ENCODE measurements around the gene OR8B4. TPM values are rescaled to one million over a fixed set of nuclear protein-coding genes. Genes with fewer than 3 reads are reported as not detected.

OR8B4 gene, protein sequence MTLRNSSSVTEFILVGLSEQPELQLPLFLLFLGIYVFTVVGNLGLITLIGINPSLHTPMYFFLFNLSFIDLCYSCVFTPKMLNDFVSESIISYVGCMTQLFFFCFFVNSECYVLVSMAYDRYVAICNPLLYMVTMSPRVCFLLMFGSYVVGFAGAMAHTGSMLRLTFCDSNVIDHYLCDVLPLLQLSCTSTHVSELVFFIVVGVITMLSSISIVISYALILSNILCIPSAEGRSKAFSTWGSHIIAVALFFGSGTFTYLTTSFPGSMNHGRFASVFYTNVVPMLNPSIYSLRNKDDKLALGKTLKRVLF
- not detected in 2 replicates for total RNA-seq

DNA sequence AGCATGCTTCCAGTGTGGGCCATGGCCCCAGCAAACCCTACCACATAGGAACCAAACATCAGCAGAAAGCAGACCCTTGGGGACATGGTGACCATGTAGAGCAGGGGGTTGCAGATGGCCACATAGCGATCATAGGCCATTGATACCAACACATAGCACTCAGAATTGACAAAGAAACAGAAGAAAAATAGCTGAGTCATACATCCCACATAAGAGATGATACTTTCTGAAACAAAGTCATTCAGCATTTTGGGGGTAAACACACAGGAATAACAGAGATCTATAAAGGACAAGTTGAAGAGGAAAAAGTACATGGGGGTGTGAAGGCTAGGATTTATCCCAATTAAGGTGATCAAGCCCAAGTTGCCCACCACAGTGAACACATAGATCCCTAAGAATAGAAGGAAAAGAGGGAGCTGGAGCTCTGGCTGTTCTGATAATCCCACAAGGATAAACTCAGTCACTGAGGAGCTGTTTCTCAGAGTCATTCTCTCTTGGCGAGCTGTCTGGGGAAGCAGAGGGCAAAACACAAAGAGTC is at the start of gene OR8B4:
Gene OR8B4 (minus strand): TSS at position 488 of the 538 bp plus-strand sequence. CDS start 0 bp downstream, at position 488.

GRCh38 chr11:124445646-124446150 is 21.0 kb upstream of the OR8B4 start, which contains the start of gene OR8B8:
TSS of gene OR8B8 (minus strand) at chr11:124445696. CDS start at chr11:124441085, 4,611 bp downstream.

DNA sequence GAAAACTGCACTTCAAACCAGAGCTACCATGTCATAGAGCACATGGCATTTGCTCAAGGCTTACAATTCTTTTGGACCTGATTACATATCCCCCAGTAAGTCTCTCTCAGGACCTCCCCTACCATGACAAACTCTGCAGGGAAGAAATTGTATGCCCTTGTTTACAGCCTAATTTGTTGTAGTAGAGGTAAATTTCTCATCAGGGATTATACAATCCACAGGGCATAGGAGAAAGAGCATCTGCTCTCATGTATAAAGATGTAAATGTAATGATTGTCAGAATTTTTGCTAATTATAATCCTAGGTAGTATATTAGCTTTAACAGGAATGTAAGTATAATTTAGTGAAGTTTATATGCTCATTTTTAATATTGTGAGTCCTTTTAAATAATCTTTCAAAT is 25.7 kb downstream of the OR8B4 start, which contains the start of gene OR8B3:
Gene OR8B3 (minus strand): TSS at position 101 of the 400 bp plus-strand sequence. CDS start 1,673 bp downstream, outside the sequence.

DNA sequence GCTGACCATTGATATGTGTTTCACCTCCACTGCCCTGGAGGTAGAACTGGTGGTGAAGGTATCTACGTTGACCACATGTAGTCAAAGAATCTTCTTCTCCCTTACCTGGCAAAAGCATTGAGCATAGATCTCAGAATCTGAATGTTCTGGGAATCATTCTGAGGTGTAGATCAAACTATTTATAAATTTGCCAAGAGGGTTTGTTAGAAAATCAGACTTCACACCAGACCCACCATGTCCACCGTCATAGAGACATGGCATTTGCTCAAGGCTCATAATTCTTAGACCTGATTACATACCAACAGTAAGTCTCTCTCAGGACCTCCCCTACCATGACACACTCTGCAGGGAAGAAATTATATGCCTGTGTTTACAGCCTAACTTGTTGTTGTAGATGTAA is 40.3 kb downstream of the OR8B4 start, which contains the start of gene OR8B2:
Gene OR8B2 (minus strand): TSS at position 101 of the 400 bp plus-strand sequence. CDS start 1,156 bp downstream, outside the sequence.

Other genes starting within 250 kb of the OR8B4 start
- gene OR10D3, start 241.5 kb downstream of the OR8B4 start, total RNA-seq: not detected in 2 replicates
- gene OR8G1, start 183.8 kb downstream of the OR8B4 start, total RNA-seq: not detected in 2 replicates
- not detected in 2 replicates for gene OR8G5, start 168.5 kb downstream of the OR8B4 start, total RNA-seq
- not detected in 2 replicates for gene OR8D1, start 110.9 kb downstream of the OR8B4 start, total RNA-seq
- not detected in 2 replicates for gene OR8D2, start 104.7 kb downstream of the OR8B4 start, total RNA-seq
- gene OR8B2, start 40.4 kb downstream of the OR8B4 start, total RNA-seq: not detected in 2 replicates
- not detected in 2 replicates for gene OR8B3, start 25.8 kb downstream of the OR8B4 start, total RNA-seq
- gene OR8B8, start 20.8 kb upstream of the OR8B4 start, total RNA-seq: not detected in 2 replicates
- not detected in 2 replicates for gene OR8B12, start 118.8 kb upstream of the OR8B4 start, total RNA-seq
- gene OR8A1, start 145.1 kb upstream of the OR8B4 start, total RNA-seq: not detected in 2 replicates
- not detected in 2 replicates for gene PANX3, start 186.6 kb upstream of the OR8B4 start, total RNA-seq
- 22.9 and 24.6 TPM in 2 replicates for gene TBRG1, start 198.0 kb upstream of the OR8B4 start, total RNA-seq
- 14.9 and 19.1 TPM in 2 replicates for gene SIAE, start 248.9 kb upstream of the OR8B4 start, total RNA-seq
- 10.3 and 12.4 TPM in 2 replicates for gene SPA17, start 249.0 kb upstream of the OR8B4 start, total RNA-seq

Data from smooth muscle cell of bladder (primary cell).